B cell (primary cell): ENCODE measurements around the gene WDR75. TPM values are rescaled to one million over a fixed set of nuclear protein-coding genes. Genes with fewer than 3 reads are reported as not detected.

ENCODE experiments used
- ATAC-seq: fragments of 200-7000 bp; cut with Tn5 transposase; one replicate; pipeline ENCODE4 v1.10.0; 2021; ENCODE audit warnings: low read depth, mild to moderate bottlenecking, moderate number of reproducible peaks, moderate library complexity
- CTCF ChIA-PET: fragments of 350-600 bp; sonication (Branson Sonifier 250); formaldehyde crosslinking; loops from one replicate; lab custom pipeline; 2021; ENCODE audit warnings: antibody characterized with exemption, inconsistent platforms; lab: Charles Lee
- POLR2A ChIA-PET: fragments of 350-600 bp; sonication (Branson Sonifier 250); formaldehyde crosslinking; loops from one replicate; lab custom pipeline; 2021; ENCODE audit warnings: antibody characterized with exemption; lab: Charles Lee
- DNase-seq: peaks from one replicate; pipeline ENCODE4 v3.0.0; 2013
- H2AFZ ChIP-seq: 2 replicates; pipeline ENCODE4 v1.6.1; 2012; ENCODE audit warnings: mild to moderate bottlenecking, low read depth, low read length; ENCODE audit not compliant: insufficient read depth, poor library complexity, severe bottlenecking
- H3K27ac ChIP-seq, 2 donors: 1 replicate in 1 of 2; 2 replicates in 1 of 2; pipeline ENCODE4 v1.5.1; 2012 to 2013; ENCODE audit warnings: low read length in 2 of 2, mild to moderate bottlenecking in 2 of 2, moderate library complexity in 1 of 2
- H3K27me3 ChIP-seq, 4 experiments: fragments of 200-600 bp in 1 of 4; sonication (generic) in 1 of 4; replicated peaks in 1 of 4; 1 replicate in 2 of 4; 2 replicates in 2 of 4; pipeline versions ENCODE4 v1.6.1 to v1.7.0; 2013 to 2016; ENCODE audit warnings: low read length in 3 of 4, mild to moderate bottlenecking in 2 of 4, mixed read lengths in 1 of 4, moderate library complexity in 1 of 4; ENCODE audit not compliant: insufficient read depth in 4 of 4, control insufficient read depth in 3 of 4; ENCODE audit errors: control extremely low read depth in 1 of 4
- H3K36me3 ChIP-seq, 2 experiments: replicated peaks in 1 of 2; 1 replicate in 1 of 2; 2 replicates in 1 of 2; pipeline versions ENCODE4 v1.6.1 to v1.7.1; 2013; ENCODE audit warnings: low read length in 1 of 2; ENCODE audit not compliant: insufficient read depth in 2 of 2, control insufficient read depth in 1 of 2; ENCODE audit errors: control extremely low read depth in 1 of 2, extremely low read depth in 1 of 2
- H3K4me1 ChIP-seq, 2 donors: fragments of 200-600 bp in 1 of 2; sonication (generic) in 1 of 2; 1 replicate in 1 of 2; 2 replicates in 1 of 2; pipeline versions ENCODE4 v1.5.1 to v1.6.1; 2013 to 2017; ENCODE audit warnings: low read length in 2 of 2; ENCODE audit not compliant: control insufficient read depth in 2 of 2, insufficient read depth in 2 of 2
- H3K4me2 ChIP-seq: replicated peaks from 2 replicates; pipeline ENCODE3; 2012; ENCODE audit warnings: mild to moderate bottlenecking, low read depth, low read length; ENCODE audit not compliant: poor library complexity, severe bottlenecking
- H3K4me3 ChIP-seq, 5 experiments: fragments of 200-600 bp in 1 of 5; sonication (generic) in 1 of 5; 1 replicate in 3 of 5; 2 replicates in 2 of 5; pipeline versions ENCODE4 v1.5.1 to v1.7.0; 2011 to 2016; ENCODE audit warnings: low read length in 4 of 5, mild to moderate bottlenecking in 4 of 5, low read depth in 2 of 5, control low read depth in 1 of 5, moderate library complexity in 1 of 5; ENCODE audit not compliant: insufficient read depth in 1 of 5; ENCODE audit errors: control extremely low read depth in 1 of 5, extremely low read depth in 1 of 5
- H3K79me2 ChIP-seq: fragments of 200-600 bp; sonication (generic); one replicate; pipeline ENCODE4 v1.6.0; 2016; ENCODE audit warnings: low read length; ENCODE audit not compliant: control insufficient read depth, insufficient read depth
- H3K9ac ChIP-seq: fragments of 200-600 bp; sonication (generic); 2 replicates; pipeline ENCODE4 v1.6.1; 2017; ENCODE audit warnings: mild to moderate bottlenecking, low read length, moderate library complexity
- H3K9me3 ChIP-seq, 3 donors: one replicate each; pipeline versions ENCODE4 v1.6.1 to v1.7.1; 2013; ENCODE audit warnings: low read length in 2 of 3; ENCODE audit not compliant: control insufficient read depth in 2 of 3, insufficient read depth in 1 of 3; ENCODE audit errors: control extremely low read depth in 1 of 3
- H4K20me1 ChIP-seq: 2 replicates; pipeline ENCODE4 v1.6.0; 2012; ENCODE audit warnings: mild to moderate bottlenecking, low read length; ENCODE audit not compliant: insufficient read depth, control insufficient read depth, poor library complexity, severe bottlenecking
- H3K27ac Mint-ChIP-seq: one replicate; pipeline ENCODE4 v1.8.0; 2021; ENCODE audit warnings: mixed read lengths
- H3K27me3 Mint-ChIP-seq: one replicate; pipeline ENCODE4 v1.8.0; 2021; ENCODE audit warnings: mixed read lengths
- H3K4me1 Mint-ChIP-seq: one replicate; pipeline ENCODE4 v1.8.0; 2021; ENCODE audit warnings: mixed read lengths
- H3K4me3 Mint-ChIP-seq: one replicate; pipeline ENCODE4 v1.8.0; 2021; ENCODE audit warnings: mixed read lengths
- H3K9me3 Mint-ChIP-seq: one replicate; pipeline ENCODE4 v1.8.0; 2022; ENCODE audit warnings: mixed read lengths; ENCODE audit not compliant: insufficient read depth
- CTCF ChIP-seq: fragments of 200-600 bp; IDR thresholded peaks from one replicate; pipeline ENCODE4 v1.8.0; 2022; ENCODE audit warnings: antibody characterized with exemption, mild to moderate bottlenecking
- EZH2 ChIP-seq: IDR thresholded peaks from 2 replicates; pipeline ENCODE4 v1.6.1; 2012; ENCODE audit warnings: borderline replicate concordance, low read depth, mild to moderate bottlenecking, moderate library complexity, low read length; ENCODE audit not compliant: insufficient read depth, poor library complexity, severe bottlenecking
- WGBS: methylation state at CpG from one replicate; pipeline ENCODE4 v1.1.5; 2013; ENCODE audit warnings: missing lambda C conversion rate; ENCODE audit not compliant: insufficient coverage; 5-methylcytosine and 5-hydroxymethylcytosine counted together
- intact Hi-C: fragments of 100-400 bp; cut with micrococcal nuclease; formaldehyde crosslinking; loops from one replicate; pipeline ENCODE4 v1.10.0; 2022
- polyA plus RNA-seq: library from polyadenylated mRNA; depleted of rRNA; stranded (reverse); fragments of >200 nt; gene quantifications from 2 replicates; pipeline ENCODE4 v1.2.3, GENCODE V29; 2012
- total RNA-seq, 2 donors: library from RNA; stranded (reverse); fragments of 120-200 nt in 1 of 2; gene quantifications; 1 replicate in 1 of 2; 2 replicates in 1 of 2; pipeline versions ENCODE4 v1.2.3 to v1.2.4, GENCODE V29; 2013 to 2022

WDR75 gene
- total and polyA plus RNA-seq, 2 donors (not counting 1 experiment from before 2014, with no cell fraction given): 17.6 to 51.2 TPM

GRCh38 chr2:189505492-189505891 is 64.2 kb downstream of the WDR75 start:
- Mint-ChIP-seq H3K4me3 (no peak overlapping the region), H3K9me3 (no peaks in the 10 kb centered on the region), H3K27me3 (no peaks in the 10 kb centered on the region), H3K4me1 (no peaks in the 10 kb centered on the region), H3K27ac (no peak overlapping the region)
- Histone ChIP-seq H3K27me3 (no peaks in the 10 kb centered on the region), H3K36me3 (no peaks in the 10 kb centered on the region), H3K4me1 (no peaks in the 10 kb centered on the region), H3K9ac (no peak overlapping the region), H3K79me2 (no peaks in the 10 kb centered on the region), H3K4me3 (no peak overlapping the region), H3K9me3 (peaks cover 0 to 7% (median 0%) of the 10 kb centered on the region in 3 donors), H2AFZ (no peak overlapping the region), H3K4me2 (no peak overlapping the region), H3K27ac (no peak overlapping the region), H4K20me1 (no peaks in the 10 kb centered on the region)
- no peak for DNase-seq
- TF ChIP-seq EZH2: no peak
- no peak for TF ChIP-seq CTCF
- WGBS: 71% methylated on average over 2 of the region's 2 CpGs
- POLR2A ChIA-PET: no interaction called here
- intact Hi-C loops: no loop called here
- no peak for ATAC-seq
- CTCF ChIA-PET: no interaction called here

GRCh38 chr2:189506514-189506976 is 65.3 kb downstream of the WDR75 start:
- H3K9ac ChIP-seq: no peak overlapping the region
- intact Hi-C loops: no loop called here
- peaks cover 0 to 7% (median 0%) of the 10 kb centered on the region in 3 donors for H3K9me3 ChIP-seq
- POLR2A ChIA-PET: no interaction called here
- no peak overlapping the region for H3K4me2 ChIP-seq
- Mint-ChIP-seq H3K4me3 (no peak overlapping the region), H3K4me1 (no peaks in the 10 kb centered on the region), H3K9me3 (no peaks in the 10 kb centered on the region), H3K27ac (no peak overlapping the region), H3K27me3 (no peaks in the 10 kb centered on the region)
- WGBS: 83% methylated on average over 1 of the region's 3 CpGs
- DNase-seq (no peak), ATAC-seq (no peak)
- H3K4me1 ChIP-seq: no peaks in the 10 kb centered on the region
- no peaks in the 10 kb centered on the region for H3K36me3 ChIP-seq
- H3K27ac ChIP-seq: no peak overlapping the region
- TF ChIP-seq CTCF (no peak), EZH2 (no peak)
- H3K27me3 ChIP-seq: peaks cover 0 to 2% (median 0%) of the 10 kb centered on the region in 4 experiments
- CTCF ChIA-PET: no interaction called here
- no peaks in the 10 kb centered on the region for H3K79me2 ChIP-seq
- H3K4me3 ChIP-seq: no peak overlapping the region
- no peaks in the 10 kb centered on the region for H4K20me1 ChIP-seq
- no peak overlapping the region for H2AFZ ChIP-seq
